ENCODE data around the gene TJP2. TPM values are rescaled to one million over a fixed set of nuclear protein-coding genes. Genes with fewer than 3 reads are reported as not detected.

TJP2 gene
- total RNA-seq (2012; rRNA removed) (49.3 and 53.6 TPM in 2 replicates), polyA plus RNA-seq (2012; rRNA removed) (38.3 and 40.2 TPM in 2 replicates), Bru-seq, nascent RNA (percentile 52 among the genes with signal in this experiment), BruChase-seq, experiment 1, labeled RNA remaining after a 6-hour chase (percentile 46 among the genes with signal in this experiment), BruChase-seq, experiment 2, labeled RNA remaining after a 2-hour chase (percentile 40 among the genes with signal in this experiment)
- polyA plus RNA-seq (2012; cell fraction: cytosol; rRNA removed) = 19.5 and 21.8 TPM in 2 replicates
- 40.5 and 57.5 TPM in 2 replicates for polyA plus RNA-seq (2012; cell fraction: nucleus; rRNA removed; ENCODE audit: low replicate concordance)
- long read RNA-seq, full-length matches to known transcripts = 2 of 27 reads
- long read RNA-seq, partial matches to known transcripts = 12 of 27 reads
- long read RNA-seq, other reads (novel, unspliced or antisense) = 13 of 27 reads

- peak within 1 kb of the TSS; percentile 75 for H3K4ac ChIP-seq (ENCODE audit: low read depth, low read length)
- ChIA-PET CTCF (no interaction called here), POLR2A (ENCODE audit: unreplicated experiment) (no interaction called here)
- DNase-seq = peak; percentile 75
- H3K9me3 ChIP-seq (ENCODE audit: control insufficient read depth, insufficient read depth, low read length) = no peaks in the 10 kb centered on the region
- H2BK5ac ChIP-seq (ENCODE audit: low read depth, low read length, poor library complexity, severe bottlenecking) = peak within 1 kb of the TSS; percentile 90
- H3K79me1 ChIP-seq (ENCODE audit: low read depth in 1 of 2, low read length in 2 of 2) = peaks cover 7 to 66% of the 10 kb centered on the region in 2 experiments; a peak in 3 of 4 replicates
- peaks cover 15% of the 10 kb centered on the region; the same call in 1 of the 2 replicates for H4K20me1 ChIP-seq (ENCODE audit: insufficient read depth, low read length)
- ATAC-seq (ENCODE audit: low read depth) = peak; percentile 78
- intact Hi-C loops (cut with micrococcal nuclease) (no loop called here), dilution Hi-C loops (cut with HindIII; ENCODE audit: low sequenced_read_pairs, unreplicated experiment) (no loop called here), in situ Hi-C loops (cut with MboI; ENCODE audit: low sequenced_read_pairs) (no loop called here)
- H3K27me3 ChIP-seq (ENCODE audit: control insufficient read depth, insufficient read depth, low read length) = no peaks in the 10 kb centered on the region
- H4K8ac ChIP-seq (ENCODE audit: low read depth in 2 of 2, low read length in 2 of 2) = peak within 1 kb of the TSS in 1 of 2 experiments; percentile 53; a peak in 2 of 4 replicates
- H3K4me1 ChIP-seq (ENCODE audit: control insufficient read depth, insufficient read depth, low read length) = peaks cover 6% of the 10 kb centered on the region
- 1% methylated on average over 40 of the region's 93 CpGs; no CpG with 5 or more reads in 1 of the 2 experiments for WGBS, 2 experiments (ENCODE audit: extremely low coverage in 2 of 2, insufficient read length in 1 of 2)
- H3K9ac ChIP-seq (ENCODE audit: low read depth, low read length) = peak within 1 kb of the TSS; percentile 63
- peak within 1 kb of the TSS; percentile 60 for H3K27ac ChIP-seq (ENCODE audit: insufficient read depth, low read length)
- peaks cover 10% of the 10 kb centered on the region for H3K9me1 ChIP-seq (ENCODE audit: insufficient read depth, low read length)
- BruUV-seq (replicated peaks) = no TSS peak
- H3K56ac ChIP-seq (ENCODE audit: extremely low read depth, insufficient read depth, low read length) = peak within 1 kb of the TSS; percentile 59
- peak within 1 kb of the TSS; percentile 92 for H2AFZ ChIP-seq (replicated peaks; ENCODE audit: low read length, poor library complexity)
- no peaks in the 10 kb centered on the region for H3K36me3 ChIP-seq (ENCODE audit: control insufficient read depth, insufficient read depth, low read length)
- H3K4me3 ChIP-seq (ENCODE audit: insufficient read depth, low read depth, low read length) = peak within 1 kb of the TSS; percentile 69
- H2BK120ac ChIP-seq (ENCODE audit: low read depth, low read length) = peak within 1 kb of the TSS; percentile 44; the same call in 1 of the 2 replicates
- H3K14ac ChIP-seq (replicated peaks; ENCODE audit: low read depth, low read length) = peak within 1 kb of the TSS; percentile 64
- peak within 1 kb of the TSS; percentile 98 for H3K4me2 ChIP-seq (ENCODE audit: low read depth, low read length)
- H3K18ac ChIP-seq (ENCODE audit: low read depth, low read length) = peak within 1 kb of the TSS; percentile 36
- H2AK5ac ChIP-seq (ENCODE audit: low read depth, low read length) = peak within 1 kb of the TSS; percentile 9
- H3K23ac ChIP-seq (ENCODE audit: low read depth, low read length) = peak within 1 kb of the TSS; percentile 71
- peak within 1 kb of the TSS; percentile 20; the same call in 1 of the 2 replicates for H2BK20ac ChIP-seq (ENCODE audit: low read depth, low read length)
- peak within 1 kb of the TSS; percentile 23 for H4K91ac ChIP-seq (ENCODE audit: insufficient read depth, low read depth, low read length)
- H2BK15ac ChIP-seq (ENCODE audit: low read depth, low read length) = 0 out of 3 replicates have a peak within 1 kb of the TSS, but pooled peaks have one; percentile 9
- H2AK9ac ChIP-seq (replicated peaks; ENCODE audit: low read depth, low read length, poor library complexity) = peak within 1 kb of the TSS; percentile 96
- no peak within 1 kb of the TSS for H4K5ac ChIP-seq (ENCODE audit: low read depth, low read length)
- TF ChIP-seq USF2 (IDR thresholded peaks at IDR 0.05; ENCODE audit: low read depth, low read length) (0 out of 2 replicates have a peak, but pooled peaks have one; percentile 11), CHD1 (IDR thresholded peaks at IDR 0.05; ENCODE audit: low read depth, low read length) (no peak), CEBPB (IDR thresholded peaks at IDR 0.05; ENCODE audit: low read depth, low read length) (no peak), SMC3 (IDR thresholded peaks at IDR 0.05; ENCODE audit: low read depth, low read length) (no peak), MAFK (IDR thresholded peaks at IDR 0.05; ENCODE audit: low read depth, low read length) (no peak), RAD21 (IDR thresholded peaks at IDR 0.05; ENCODE audit: low read length) (no peak), FOS (IDR thresholded peaks at IDR 0.05; ENCODE audit: low read depth, low read length) (no peak), CTCF (conservative IDR thresholded peaks at IDR 0.05; ENCODE audit: low read depth, low read length) (no peak), POLR2A (IDR thresholded peaks at IDR 0.05; ENCODE audit: low read depth, low read length) (peak; percentile 88), NFE2L2 (IDR thresholded peaks at IDR 0.05; ENCODE audit: low read depth, low read length) (no peak), MAZ (IDR thresholded peaks at IDR 0.05; ENCODE audit: borderline replicate concordance, low read depth, low read length) (0 out of 2 replicates have a peak, but pooled peaks have one; percentile 9), RCOR1 (IDR thresholded peaks at IDR 0.05; ENCODE audit: insufficient replicate concordance, low read length) (no peak), RFX5 (IDR thresholded peaks at IDR 0.05; ENCODE audit: low read depth, low read length) (no peak), BHLHE40 (IDR thresholded peaks at IDR 0.05; ENCODE audit: low read depth, low read length) (peak; percentile 87)
Measured at GRCh38 chr9:69173891-69174615, at the start of gene TJP2. Gene TJP2, plus strand, starts transcription at chr9:69174277. Its CDS starts 96 bp downstream, at chr9:69174373.
